GM20000 (cell line): Measurements from ENCODE around the gene SUSD5.

Source experiments
- DNase-seq: peaks from one replicate; pipeline ENCODE4 v3.0.0; 2012; ENCODE audit warnings: low spot score
- TF ChIP-seq, protein P1 (sequence below): IDR thresholded peaks from 2 replicates; pipeline ENCODE4 v1.5.1; 2012; ENCODE audit warnings: mild to moderate bottlenecking, control low read depth; ENCODE audit errors: extremely low read depth, missing control alignments

SUSD5 gene

DNA sequence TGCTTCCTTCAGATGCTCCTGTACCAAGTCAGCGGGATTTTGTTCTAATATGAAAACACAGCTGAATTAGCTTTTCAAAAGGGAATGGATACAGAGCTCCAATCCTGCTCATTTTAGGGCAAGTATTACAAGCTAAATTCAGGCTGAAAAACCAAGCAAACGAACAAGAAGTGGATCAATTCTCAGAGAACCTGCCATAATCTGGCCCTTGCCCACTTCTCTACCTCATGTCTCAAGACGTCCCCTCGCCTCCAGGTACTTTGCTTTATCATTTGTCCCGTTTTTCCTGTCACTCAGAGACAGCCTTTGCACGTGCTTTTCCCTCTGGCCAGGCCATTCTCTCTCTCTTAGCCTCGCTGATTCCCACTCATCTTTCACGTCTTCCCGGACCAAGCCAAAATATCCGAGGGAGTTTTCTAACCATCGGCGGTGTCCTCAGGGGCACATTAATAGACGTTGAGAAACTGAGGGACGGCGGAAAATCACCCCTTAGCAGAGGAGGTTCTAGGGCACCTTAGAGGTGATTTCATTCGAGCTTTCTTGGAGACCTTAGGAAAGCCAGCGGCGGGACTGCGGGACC, 654 bp downstream of the SUSD5 start:
- TF ChIP-seq, protein P1, sequence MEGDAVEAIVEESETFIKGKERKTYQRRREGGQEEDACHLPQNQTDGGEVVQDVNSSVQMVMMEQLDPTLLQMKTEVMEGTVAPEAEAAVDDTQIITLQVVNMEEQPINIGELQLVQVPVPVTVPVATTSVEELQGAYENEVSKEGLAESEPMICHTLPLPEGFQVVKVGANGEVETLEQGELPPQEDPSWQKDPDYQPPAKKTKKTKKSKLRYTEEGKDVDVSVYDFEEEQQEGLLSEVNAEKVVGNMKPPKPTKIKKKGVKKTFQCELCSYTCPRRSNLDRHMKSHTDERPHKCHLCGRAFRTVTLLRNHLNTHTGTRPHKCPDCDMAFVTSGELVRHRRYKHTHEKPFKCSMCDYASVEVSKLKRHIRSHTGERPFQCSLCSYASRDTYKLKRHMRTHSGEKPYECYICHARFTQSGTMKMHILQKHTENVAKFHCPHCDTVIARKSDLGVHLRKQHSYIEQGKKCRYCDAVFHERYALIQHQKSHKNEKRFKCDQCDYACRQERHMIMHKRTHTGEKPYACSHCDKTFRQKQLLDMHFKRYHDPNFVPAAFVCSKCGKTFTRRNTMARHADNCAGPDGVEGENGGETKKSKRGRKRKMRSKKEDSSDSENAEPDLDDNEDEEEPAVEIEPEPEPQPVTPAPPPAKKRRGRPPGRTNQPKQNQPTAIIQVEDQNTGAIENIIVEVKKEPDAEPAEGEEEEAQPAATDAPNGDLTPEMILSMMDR: no peak
- DNase-seq: no peak

DNA sequence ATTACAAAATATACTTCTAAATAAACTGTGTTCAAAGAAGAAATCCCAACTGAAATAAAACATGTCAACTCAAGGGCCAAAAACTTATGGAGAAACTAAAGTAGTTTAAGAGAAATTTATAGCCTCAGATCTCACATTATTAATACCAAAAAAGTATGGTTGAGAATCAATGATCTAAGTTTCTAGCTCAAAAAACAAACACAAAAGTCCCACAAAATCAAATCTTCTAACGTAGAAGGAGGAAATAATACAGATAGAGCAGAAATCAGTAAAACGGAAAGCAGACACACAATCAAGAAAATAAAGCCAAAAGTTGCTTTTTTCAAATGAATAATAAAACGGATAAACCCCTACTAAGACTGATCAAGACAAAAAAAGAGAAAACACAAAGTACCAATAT, 2.9 kb downstream of the SUSD5 start:
- TF ChIP-seq, protein P1: no peak
- DNase-seq: no peak

DNA sequence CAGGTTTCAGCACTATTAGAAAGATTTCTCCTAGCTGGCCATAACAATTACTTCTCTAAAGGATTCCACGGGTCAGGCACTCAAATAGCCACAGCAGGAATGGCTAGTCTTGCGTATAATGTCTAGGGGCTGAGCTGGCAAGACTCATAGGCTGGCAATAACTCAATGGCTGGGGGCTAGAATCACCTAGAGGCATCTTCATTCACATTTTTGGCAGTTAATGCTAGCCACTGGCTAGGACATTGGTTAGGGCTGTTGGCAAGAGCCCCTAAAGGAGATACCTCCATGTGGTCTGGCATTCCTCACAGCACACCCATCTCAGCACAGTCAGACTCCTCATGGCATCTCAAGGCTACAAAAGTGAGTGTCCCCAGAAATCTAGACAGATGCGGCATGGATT, 6.2 kb downstream of the SUSD5 start:
- no peak for DNase-seq
- TF ChIP-seq, protein P1: no peak

DNA sequence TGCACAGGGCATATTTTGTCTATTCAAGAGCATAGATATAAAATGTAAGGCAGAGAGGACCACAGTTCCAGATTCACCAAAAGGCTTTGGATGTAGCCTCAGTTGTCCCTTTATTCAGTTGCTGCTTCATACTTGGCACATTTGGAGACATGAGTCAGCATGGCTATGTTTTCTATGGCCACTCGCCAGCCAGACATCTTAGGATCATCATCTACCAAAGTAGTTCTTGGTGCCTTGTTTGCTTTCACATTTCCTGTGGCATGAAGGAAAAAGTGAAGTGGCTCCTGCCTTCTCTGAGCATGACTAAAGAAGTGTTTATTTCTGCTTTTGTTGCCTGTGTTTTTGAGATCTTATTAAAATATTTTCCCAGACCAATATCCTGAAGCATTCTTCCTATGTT, 7.2 kb downstream of the SUSD5 start:
- TF ChIP-seq, protein P1: no peak
- no peak for DNase-seq

DNA sequence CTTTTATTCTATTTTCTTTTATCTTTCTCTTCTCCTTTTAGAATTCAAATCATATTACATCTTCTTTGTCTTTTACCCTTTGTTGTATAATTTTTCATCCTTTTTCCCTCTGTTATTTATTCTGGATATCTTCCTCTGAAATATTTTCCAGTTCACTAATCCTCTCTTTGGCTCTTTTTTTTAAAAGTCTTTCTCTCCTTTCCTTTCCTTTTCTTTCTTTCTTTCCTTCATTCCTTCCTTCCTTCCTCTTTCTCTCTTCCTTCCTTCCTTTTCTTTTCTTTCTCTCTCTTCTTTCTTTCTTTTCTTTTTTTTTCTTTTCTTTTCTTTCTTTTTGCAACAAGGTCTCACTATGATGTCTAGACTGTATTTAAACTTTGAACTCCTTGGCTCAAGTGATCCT, 9.3 kb downstream of the SUSD5 start:
- TF ChIP-seq, protein P1: no peak
- DNase-seq: no peak

DNA sequence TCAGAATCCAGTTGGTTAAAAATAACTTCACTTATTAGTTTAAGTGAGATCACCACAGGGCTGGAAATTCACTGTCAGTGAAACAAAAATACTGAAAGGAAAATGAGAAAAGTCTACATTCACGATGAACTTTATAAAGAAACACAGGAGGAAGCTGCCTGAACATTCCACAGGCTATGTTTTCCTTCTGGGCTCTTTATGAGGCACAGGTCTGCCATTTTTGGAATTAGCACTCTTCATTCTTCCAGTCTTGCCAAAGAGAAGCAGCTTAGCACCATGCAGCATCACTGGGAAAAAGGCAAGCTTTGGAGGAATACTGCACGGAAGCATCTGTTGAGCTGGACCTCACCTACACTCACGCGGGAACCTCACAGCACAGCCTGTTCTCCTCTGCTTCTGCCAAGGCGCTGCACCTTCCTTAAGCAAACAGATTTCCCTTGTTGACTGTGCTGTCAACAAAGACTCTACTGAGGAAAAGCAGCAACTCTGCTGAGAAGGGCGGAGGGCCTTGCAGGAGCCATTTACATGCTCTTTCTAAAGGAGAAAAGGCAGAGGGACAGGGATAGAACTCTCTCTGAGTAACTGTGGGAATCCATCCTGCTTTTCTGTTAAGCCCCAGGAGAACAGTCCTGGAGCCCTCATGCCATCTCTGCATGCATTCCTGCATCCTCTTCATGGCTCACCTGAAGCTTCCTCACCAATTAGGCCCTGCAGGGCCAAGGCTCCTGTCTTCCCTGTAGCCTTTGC, 15.7 kb downstream of the SUSD5 start:
- TF ChIP-seq, protein P1: no peak

DNA sequence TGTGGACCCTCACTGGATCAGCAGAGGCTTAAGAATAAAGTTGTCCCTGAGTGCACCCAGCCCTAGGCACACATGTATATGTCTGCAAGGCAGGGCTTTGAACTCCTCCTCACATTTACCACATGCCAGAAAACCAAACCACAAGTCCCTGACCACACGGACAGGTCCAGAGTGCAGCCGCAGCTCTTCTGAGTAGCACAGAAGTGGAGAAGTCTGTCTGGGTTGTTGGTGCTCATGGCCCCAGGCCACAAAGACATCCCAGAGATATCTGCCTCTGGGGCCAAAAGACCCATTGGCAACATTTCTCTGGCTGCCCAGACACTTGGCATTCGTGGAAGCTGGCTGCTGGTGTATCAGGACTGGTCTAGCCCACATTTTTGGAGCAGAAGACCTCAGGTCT, 17.4 kb downstream of the SUSD5 start:
- TF ChIP-seq, protein P1: no peak
- DNase-seq: no peak

More for the DNA sequence above, 15.7 kb downstream of the SUSD5 start:
- DNase-seq: no peak
